Right ventricle myocardium inferior (tissue), 1 donor: ENCODE measurements around the gene DNAJA1. TPM values are rescaled to one million over a fixed set of nuclear protein-coding genes. Genes with fewer than 3 reads are reported as not detected.
"Not testable (repeated sequence)": the region's sequence is repeated elsewhere in the genome, so short reads cannot be mapped to it uniquely, and the experiment has no call there.

Experiments
- ATAC-seq: fragments of 200-7000 bp; cut with Tn5 transposase; one replicate; pipeline ENCODE4 v1.9.1; 2020; ENCODE audit warnings: mild to moderate bottlenecking, moderate library complexity
- DNase-seq: peaks from one replicate; pipeline ENCODE4 v3.0.0; 2021; ENCODE audit errors: missing footprints
- intact Hi-C: fragments of 100-400 bp; cut with DNase I; formaldehyde crosslinking; loops from one replicate; pipeline ENCODE4 v1.11.0; 2022
- total RNA-seq: library from RNA; stranded (reverse); fragmentation: NEBNext Ultra II Directional; extraction: Animal tissue kit (Norgen Biotek cat#: 25700); gene quantifications from one replicate; pipeline ENCODE4 v1.2.1, GENCODE V29; 2021
- donor health status: DM: no; HTN: yes; CAD: no; lungs with severe emphysema.

Gene DNAJA1
- total RNA-seq, 1 donor from 2014 or later: 82.3 TPM

DNA sequence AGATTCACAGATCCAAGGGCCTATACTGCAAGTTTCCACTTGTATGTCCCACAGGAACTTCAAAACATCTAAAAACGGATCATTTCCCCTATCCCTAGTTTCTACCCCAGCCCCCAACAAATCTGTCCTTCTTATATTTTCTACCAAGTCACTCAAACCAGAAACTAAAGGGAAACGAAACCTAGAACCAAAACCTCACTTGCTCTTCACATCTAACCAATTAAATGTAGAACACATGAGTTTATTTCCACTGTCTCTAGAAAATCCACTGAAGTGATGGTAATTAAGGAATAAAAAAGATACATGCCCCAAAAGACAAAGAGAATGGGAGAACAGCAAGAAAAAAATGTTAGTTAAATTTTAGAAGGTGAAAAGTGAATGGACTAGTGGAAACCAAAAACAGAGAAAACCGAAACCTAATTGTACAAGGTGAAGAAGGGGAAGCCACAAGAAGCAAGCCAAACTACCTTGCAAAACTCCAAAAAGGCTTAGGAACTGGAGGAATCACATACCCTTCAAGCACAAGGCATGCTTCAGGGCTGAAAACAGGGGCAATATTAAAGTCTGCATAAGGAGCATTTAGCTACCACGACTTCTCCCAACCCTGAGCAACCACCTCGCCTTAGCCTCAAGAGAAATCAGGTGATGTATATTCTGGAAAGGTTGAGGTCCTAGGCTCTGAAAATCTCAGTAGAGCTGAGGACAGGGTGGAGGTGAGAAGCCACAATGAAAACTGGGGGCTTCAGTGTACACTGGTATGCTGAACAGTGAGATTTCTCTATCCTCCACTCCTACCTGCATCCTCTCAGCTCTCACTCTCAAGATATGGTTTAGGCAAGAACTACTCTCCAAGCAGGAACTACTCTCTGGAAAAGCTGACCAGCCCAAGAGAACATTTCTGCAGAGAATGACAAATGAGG is 40.3 kb downstream of the DNAJA1 start:
- intact Hi-C loops: no loop called here
- ATAC-seq (no peak), DNase-seq (no peak)

DNA sequence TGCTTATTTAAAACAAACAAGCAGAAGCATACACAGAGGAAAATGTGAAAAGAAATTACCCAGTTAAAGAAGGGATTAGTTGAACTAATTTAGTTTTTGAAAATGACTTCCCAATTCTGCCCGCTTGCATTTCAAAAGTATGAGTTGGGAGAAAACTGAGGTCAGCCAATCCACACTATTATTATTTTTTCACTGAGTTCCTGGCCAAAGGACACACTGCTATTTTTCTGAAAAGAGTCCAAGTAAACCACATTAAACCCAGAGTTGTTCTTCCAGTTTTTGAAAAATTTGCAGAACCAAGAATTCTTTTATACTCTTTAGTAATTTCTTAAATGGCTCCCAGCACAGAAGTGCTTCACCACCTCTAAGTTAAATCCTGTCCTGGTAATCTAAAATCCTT is 43.9 kb downstream of the DNAJA1 start:
- intact Hi-C loops: no loop called here
- DNase-seq (no peak), ATAC-seq (no peak)

DNA sequence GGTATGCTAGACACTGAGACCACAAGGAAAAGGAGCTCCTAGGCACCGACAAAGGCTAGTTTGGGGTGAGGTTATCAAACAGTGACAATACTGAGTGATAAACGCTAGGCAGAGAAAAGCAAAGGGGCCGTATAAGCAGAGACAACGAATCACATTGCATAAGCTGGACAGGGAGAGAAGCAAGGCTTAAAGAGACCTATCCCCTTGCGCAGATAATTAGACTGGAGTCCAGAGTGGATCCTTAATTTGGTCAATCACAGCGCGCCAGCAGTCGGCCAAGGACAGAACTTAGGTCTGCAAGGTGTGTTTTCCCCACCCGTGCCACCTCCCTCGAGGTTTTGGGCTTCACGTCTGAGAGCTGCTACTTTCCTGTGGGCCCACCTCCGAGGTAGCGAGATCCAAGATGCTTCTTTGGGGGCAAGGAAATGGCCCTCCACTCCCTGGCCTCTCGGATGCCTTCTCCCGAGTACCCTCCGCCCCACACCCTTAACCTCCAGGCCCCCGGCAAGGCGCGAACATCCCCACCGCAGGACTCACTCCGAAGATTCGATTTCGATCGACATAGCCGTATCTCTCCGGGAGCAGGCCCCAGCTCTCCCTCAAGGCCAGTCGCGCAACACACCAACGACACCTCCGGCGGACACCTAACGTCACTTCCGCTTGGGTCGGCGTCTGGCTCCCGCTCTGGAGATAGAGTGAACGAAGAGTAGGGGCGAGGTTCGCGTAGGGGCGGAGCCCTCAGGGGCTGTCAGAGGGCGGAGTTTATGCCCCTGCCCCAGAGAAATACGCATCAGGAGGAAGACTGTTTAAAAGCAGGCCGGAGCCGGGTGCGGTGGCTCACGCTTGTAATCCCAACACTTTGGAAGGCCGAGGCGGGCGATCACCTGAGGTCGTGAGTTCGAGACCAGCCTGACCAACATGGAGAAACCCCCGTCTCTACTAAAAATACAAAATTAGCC is 51.3 kb downstream of the DNAJA1 start, which contains the start of gene SMU1:
Gene SMU1 (minus strand): TSS at position 629 of the 959 bp plus-strand sequence. CDS start 66 bp downstream, at position 563.
- DNase-seq (peak; percentile 99), ATAC-seq (peak; percentile 99)
- intact Hi-C loops: loop anchor here (2.0 kb wide), 1 partner anchor 32 kb away; no protein-coding TSS in a partner anchor

DNA sequence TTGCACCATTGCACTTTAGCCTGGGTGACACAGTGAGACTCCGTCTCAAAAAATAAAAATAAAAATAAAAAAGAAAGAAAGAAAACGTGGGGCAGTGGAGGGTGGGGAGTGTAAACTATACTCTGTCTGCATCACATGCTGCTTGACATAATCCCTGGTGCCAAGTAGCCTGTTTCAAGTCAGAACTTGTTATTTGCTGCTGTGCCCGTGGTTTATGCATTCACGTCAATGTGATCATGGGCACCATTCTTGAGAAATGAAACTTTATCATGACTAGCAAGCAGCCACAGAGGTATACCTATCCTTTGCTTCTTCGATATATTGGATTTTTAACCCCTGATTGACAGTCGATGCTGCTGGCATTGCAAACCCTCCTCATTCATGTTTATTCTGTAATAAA is 55.5 kb downstream of the DNAJA1 start:
- intact Hi-C loops: loop anchor here (2.0 kb wide), 1 partner anchor 90 kb away; no protein-coding TSS in a partner anchor
- ATAC-seq: no peak
- DNase-seq: no peak

DNA sequence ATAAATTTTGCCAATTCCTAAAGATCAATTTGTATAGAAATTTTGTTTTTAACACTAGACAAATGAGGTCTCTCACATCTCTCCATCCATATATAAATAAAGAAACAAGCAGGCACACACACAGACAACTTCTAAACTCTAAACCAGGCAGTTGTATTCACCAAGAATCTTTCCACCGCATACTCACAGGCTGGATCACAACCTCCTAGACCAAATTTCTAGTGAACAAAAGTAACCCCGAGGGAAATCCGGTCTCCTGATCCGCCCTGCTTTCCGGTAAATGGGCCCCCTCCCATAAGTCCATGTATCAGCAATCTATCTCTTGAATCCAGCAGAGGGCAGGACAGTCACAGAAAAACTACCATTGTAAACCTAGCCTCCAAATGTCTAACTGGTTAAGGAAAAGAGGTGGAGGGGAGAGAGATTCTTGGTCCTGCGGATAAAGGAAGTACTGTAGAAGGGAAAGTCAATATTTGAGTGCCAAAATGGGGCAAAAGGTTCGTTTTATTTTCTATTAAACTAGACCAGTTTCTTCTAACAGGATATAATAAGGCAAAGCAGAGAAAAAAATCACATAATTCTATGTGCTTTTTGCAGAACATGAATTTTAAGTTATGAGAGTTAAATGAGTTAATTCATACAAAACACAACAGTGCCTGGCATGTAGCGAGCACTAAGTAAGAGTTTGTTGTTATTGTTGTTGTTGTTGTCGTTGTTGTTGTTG is 56.2 kb downstream of the DNAJA1 start:
- intact Hi-C loops: loop anchor here (1.0 to 2.0 kb wide), 2 partner anchors 90 to 144 kb away; no protein-coding TSS in a partner anchor

DNA sequence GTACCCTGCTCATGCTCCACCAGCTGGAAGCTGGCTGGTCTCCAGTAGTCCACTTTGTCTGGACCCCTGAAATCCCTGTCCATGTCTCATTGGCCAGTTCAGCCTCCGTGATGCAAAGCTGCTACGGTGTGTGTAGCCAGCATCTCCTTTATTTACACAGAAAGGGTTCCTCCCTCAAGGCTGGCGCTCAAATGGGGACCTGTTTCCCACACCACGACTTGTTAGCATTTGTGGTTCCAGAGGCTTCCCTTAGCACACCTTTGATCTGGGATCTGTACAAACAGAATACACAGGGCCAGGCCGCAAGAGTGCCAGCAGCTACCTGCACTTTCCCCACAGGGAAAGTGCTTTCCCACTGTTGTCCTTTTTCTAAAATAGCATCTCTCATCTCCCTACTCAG is 57.1 kb downstream of the DNAJA1 start:
- intact Hi-C loops: no loop called here
- ATAC-seq (no peak), DNase-seq (no peak)

More for the DNA sequence above, 56.2 kb downstream of the DNAJA1 start:
- DNase-seq (no peak), ATAC-seq (peak; percentile 56)

DNA sequence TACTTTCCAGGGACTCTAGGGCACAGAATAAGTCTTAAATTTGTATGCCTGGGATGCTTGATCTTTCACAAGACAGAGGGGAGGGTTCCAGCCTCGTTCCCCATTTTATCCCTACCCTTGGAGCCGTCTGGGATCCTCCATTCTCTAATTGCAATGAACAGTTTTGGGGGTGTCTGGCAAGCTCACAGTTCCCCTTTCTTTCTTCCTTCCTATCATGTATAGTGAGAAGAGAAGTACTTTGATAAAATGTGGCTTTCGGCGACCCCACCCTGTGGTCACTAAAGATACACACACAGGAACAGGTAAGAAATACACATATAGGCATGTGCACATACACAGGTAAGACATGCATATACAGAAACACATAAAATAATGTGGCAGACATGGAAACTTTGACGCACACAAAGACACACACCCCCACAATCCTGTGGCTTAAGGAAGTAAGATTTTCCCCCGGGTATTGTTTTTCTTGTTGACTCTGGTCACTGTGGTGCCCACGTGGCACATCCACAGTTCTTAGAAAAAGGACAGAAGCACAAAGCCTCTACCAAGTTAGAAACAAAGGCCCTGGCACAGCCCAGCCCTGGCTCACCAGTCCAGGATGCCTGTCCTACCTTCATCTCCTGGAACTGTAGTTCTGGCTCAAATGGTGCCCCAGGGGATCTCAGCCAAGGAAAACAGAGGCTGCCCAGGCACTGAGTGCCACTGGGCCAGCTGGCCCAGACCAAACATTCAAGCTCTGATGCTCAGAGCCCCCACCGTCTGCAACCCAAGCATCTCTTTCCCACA is 57.7 kb downstream of the DNAJA1 start:
- no peak for DNase-seq
- peak; percentile 23 for ATAC-seq
- intact Hi-C loops: no loop called here

GRCh38 chr9:33085672-33086071 is 60.6 kb downstream of the DNAJA1 start:
- ATAC-seq, intact Hi-C loops, DNase-seq: not testable (repeated sequence)

Other genes starting within 250 kb of the DNAJA1 start
- not detected for gene TMEM215, start 241.7 kb upstream of the DNAJA1 start, total RNA-seq
- gene APTX, start 23.6 kb upstream of the DNAJA1 start, total RNA-seq: 12.2 TPM
- gene SMU1, start 51.4 kb downstream of the DNAJA1 start, total RNA-seq: 15.2 TPM
- 43.6 TPM for gene B4GALT1, start 142.1 kb downstream of the DNAJA1 start, total RNA-seq
- gene SPINK4, start 214.9 kb downstream of the DNAJA1 start, total RNA-seq: not detected
- 132 TPM for gene BAG1, start 239.4 kb downstream of the DNAJA1 start, total RNA-seq
- 51.5 TPM for gene CHMP5, start 239.8 kb downstream of the DNAJA1 start, total RNA-seq